Breast epithelium (tissue), 3 donors: ENCODE results near the gene EHMT1.

Experiments
- CTCF ChIP-seq, 3 donors: fragments of 450-650 bp; IDR thresholded peaks; one replicate each; pipeline ENCODE4 v1.5.1; 2016 to 2017; ENCODE audit warnings: antibody characterized with exemption in 3 of 3, mild to moderate bottlenecking in 3 of 3, moderate library complexity in 3 of 3
- POLR2A ChIP-seq: fragments of 450-650 bp; IDR thresholded peaks from one replicate; pipeline ENCODE4 v1.6.1; 2016; ENCODE audit warnings: antibody characterized with exemption, mild to moderate bottlenecking, moderate library complexity
- POLR2AphosphoS5 ChIP-seq, 3 donors: sonication (generic); formaldehyde crosslinking; IDR thresholded peaks; one replicate each; pipeline ENCODE4 v1.6.1; 2017; ENCODE audit warnings: antibody characterized with exemption in 3 of 3

- TF ChIP-seq CTCF (IDR thresholded peaks at IDR 0.05) (no peak), POLR2AphosphoS5 (IDR thresholded peaks at IDR 0.05) (no peak), POLR2A (no peak)
Measured at GRCh38 chr9:137613738-137614523, 4.9 kb upstream of the EHMT1 start.
